C4-2B (cell line): ENCODE measurements around the gene PNRC1.
"Not testable (repeated sequence)": the region's sequence is repeated elsewhere in the genome, so short reads cannot be mapped to it uniquely, and the experiment has no call there.

ENCODE experiments used
- H3K27ac ChIP-seq: fragments of 450-650 bp; 2 replicates; pipeline ENCODE4 v1.5.1; 2017
- ZFX ChIP-seq: fragments of 450-650 bp; IDR thresholded peaks from 2 replicates; pipeline ENCODE4 v1.6.1; 2017
- TF ChIP-seq, protein P1 (sequence below): fragments of 450-650 bp; conservative IDR thresholded peaks from 2 replicates; pipeline ENCODE4 v1.5.1; 2017; ENCODE audit warnings: mild to moderate bottlenecking

The PNRC1 gene

DNA sequence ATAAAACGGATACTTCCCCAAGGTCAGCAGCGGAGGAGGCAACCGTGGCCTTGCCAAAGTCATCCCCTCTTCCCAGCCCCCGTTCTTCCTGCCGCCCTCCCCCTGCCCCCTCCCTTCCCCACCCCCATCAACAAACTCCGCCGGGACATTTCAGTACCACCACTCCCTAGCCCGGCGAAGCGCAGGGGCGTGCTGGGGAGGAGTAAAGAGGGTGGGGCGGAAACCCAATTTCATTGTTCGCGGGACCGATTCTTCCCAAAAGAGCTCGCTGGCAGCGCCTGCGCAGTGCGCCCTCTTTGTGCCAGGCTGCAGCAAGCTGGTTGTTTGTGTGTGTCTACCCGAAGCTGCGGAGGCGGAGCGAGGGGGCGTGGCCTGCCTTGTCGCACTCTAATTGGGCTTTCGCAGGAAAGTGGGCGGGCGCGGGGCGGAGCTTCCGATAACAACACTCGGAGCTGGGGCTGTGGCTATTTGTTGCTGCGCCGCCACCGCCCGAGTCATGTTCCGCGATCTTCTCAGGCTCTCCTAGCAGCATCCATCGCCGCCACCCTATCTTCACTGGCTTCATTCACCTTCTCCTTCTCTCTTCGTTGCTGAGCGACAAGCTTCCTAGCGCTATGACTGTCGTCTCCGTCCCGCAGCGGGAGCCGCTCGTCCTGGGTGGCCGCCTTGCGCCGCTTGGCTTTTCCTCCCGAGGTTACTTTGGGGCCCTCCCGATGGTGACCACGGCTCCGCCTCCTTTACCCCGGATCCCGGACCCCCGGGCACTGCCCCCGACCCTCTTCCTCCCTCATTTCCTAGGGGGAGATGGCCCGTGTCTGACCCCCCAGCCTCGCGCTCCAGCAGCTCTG, at the start of gene PNRC1:
TSS of gene PNRC1 (plus strand) at position 471 of the 848 bp plus-strand sequence. CDS start at position 615, 144 bp downstream.
- TF ChIP-seq, protein P1, sequence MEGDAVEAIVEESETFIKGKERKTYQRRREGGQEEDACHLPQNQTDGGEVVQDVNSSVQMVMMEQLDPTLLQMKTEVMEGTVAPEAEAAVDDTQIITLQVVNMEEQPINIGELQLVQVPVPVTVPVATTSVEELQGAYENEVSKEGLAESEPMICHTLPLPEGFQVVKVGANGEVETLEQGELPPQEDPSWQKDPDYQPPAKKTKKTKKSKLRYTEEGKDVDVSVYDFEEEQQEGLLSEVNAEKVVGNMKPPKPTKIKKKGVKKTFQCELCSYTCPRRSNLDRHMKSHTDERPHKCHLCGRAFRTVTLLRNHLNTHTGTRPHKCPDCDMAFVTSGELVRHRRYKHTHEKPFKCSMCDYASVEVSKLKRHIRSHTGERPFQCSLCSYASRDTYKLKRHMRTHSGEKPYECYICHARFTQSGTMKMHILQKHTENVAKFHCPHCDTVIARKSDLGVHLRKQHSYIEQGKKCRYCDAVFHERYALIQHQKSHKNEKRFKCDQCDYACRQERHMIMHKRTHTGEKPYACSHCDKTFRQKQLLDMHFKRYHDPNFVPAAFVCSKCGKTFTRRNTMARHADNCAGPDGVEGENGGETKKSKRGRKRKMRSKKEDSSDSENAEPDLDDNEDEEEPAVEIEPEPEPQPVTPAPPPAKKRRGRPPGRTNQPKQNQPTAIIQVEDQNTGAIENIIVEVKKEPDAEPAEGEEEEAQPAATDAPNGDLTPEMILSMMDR = no peak
- no peak for TF ChIP-seq ZFX
- H3K27ac ChIP-seq = peak within 1 kb of the TSS; percentile 85

DNA sequence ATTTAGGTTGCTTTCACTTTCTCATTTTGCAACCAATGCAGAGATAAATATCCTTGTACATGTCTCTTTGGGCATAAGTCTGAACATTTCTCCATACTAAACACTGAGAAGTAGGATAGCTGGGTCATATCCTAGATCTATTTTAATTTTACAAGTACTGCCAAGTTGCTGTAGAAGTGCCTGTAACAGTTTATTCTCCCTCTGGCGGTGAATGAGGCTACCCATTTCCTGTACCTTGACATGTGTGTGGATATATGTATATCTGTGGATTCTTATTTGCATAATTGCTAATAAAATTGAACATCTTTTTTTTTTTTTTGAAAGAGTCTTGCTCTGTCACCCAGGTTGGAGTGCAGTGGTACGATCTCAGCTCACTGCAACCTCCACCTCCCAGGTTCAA, 48.0 kb upstream of the PNRC1 start:
- H3K27ac ChIP-seq = no peak overlapping the region
- TF ChIP-seq, protein P1 = no peak
- no peak for TF ChIP-seq ZFX

DNA sequence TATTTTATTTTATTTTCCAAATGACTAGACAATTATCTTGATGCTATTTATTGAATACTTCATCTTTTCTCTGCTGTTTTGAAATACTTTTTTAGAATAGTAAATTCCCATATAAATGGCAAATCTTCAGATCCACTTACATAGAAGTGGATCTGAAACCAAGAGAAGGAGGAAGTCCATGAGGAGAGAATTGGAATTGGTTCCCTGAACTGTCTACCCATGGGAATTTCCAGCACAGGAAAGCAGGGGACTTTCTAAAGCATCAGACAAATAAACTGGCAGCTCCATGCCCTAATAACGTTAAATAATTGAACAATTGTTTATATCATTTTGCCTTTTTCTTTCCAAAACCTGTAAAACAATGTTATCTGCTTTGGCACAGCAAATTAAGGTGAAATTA, 47.1 kb upstream of the PNRC1 start:
- TF ChIP-seq, protein P1 = no peak
- no peak for TF ChIP-seq ZFX
- no peak overlapping the region for H3K27ac ChIP-seq

DNA sequence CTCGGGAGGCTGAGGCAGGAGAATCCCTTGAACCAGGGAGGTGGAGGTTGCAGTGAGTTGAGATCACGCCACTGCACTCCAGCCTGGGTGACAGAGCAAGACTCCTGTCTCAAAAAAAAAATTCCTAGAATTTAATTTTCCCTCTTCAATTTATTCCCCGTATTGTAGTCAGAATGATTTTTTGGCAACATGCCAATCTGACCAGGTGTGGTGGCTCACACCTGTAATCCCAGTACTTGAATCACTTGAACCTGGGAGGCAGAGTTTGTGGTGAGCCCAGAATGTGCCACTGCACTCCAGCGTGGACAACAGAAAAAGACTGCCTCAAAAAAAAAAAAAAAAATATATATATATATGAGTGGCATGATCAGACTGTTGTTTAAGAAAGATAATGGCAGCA, 46.4 kb upstream of the PNRC1 start:
- not testable (repeated sequence) for H3K27ac ChIP-seq

DNA sequence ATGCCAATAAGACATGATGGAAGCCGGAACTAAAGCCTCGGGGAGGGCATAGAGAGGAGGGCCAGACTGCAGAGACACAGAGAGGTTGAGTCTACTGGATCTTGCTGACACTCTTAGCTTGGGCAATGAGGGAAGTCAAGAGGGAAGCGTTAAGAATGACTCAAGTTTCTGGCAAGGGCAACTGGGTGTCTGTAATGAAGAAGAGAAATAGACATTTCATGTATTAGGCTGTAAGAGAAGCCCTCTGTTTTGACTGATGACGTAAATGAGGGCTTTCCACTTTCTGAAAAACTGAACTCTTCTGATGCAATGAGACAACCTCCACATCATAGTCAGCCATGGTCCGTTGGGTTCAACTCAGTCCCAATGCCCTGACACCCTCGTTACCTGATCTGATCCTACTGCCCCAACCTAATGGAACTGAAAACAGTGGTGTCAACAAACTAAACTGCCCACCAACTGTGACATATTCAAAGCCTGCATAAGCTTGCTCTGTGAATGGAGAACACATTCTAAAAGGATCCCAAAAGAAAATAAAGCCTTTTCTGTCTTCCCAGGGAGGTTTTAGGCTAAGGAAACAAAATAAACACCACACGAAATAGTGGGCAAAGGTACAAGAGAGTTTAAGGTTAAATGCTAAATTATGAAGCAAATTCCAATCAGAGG, 45.8 kb upstream of the PNRC1 start:
- H3K27ac ChIP-seq = no peak overlapping the region
- TF ChIP-seq, protein P1 = no peak
- TF ChIP-seq ZFX = no peak

DNA sequence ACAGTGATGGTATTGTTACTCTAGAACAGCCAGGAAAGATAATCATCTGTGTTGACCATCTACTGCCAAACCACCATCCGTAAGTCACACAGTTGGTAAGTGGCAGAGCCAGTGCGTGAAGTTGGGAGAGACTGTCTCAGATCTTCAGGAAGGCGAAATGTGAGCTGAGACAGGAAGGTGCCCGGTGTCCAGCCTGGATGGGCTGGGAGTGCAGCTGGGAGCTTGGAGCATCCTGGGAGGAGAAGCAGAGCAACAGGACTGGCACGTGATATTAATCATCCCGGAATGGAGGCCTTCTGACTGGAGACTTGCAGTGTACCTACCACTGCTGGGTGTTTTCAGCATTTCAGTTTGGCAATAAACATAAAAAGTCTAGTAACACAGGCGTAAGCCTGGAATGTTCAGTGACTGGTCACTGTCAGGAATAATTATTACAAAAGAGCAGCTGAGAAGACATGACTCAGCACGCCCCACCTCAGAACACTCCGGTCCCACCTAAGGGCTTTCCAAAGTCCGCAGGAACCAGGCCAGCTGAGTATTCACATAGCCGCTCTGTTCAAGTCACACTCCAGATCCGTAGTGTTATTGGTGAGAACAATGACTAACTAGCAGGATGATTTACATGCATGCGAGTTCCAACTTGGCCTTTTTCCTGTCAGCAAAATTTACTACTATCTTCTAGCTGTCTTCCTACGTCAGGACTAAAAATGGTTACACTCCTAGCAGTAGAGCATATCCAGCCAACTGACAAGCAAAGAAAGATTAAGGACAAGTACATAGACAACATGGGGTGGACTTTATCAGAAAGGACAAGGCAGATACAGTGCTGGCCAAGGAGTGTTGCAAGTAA, 45.1 kb upstream of the PNRC1 start:
- H3K27ac ChIP-seq = no peak overlapping the region
- TF ChIP-seq, protein P1 = no peak
- TF ChIP-seq ZFX = no peak

DNA sequence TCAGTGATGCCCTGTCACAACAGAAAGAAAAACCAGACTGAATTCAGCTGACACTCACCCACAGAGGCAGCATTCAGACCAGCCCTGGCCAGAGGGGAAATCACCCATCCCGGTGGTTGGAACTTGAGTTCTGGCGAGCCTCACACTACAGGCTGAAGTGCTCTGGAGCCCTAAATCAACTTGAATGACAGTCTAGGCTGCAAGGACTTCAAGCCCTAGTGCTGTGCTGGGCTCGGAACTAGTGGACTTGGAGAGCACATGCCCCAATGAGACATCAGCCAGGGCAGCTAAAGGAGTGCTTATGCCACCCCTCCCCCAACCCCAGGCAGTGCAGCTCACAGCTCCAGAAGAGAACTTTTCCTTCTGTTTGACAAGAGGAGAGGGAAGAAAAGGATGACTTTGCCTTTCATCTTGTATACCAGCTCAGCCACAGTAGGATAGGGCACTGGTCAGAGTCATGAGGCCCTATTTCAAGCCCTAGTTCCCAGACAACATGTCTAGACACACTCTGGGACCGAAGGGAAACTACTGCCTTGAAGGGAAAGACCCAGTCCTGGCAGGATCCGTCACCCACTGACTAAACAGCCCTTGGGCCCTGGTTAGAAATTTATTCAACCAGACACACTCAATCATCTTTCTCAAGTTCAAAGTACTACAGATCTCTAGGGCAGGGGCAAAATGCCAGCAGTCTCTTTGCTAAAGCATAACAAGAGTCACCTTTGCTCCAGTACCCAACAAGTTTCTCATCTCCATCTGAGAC, 43.2 kb upstream of the PNRC1 start:
- TF ChIP-seq ZFX = no peak
- TF ChIP-seq, protein P1 = no peak
- H3K27ac ChIP-seq = no peak overlapping the region

DNA sequence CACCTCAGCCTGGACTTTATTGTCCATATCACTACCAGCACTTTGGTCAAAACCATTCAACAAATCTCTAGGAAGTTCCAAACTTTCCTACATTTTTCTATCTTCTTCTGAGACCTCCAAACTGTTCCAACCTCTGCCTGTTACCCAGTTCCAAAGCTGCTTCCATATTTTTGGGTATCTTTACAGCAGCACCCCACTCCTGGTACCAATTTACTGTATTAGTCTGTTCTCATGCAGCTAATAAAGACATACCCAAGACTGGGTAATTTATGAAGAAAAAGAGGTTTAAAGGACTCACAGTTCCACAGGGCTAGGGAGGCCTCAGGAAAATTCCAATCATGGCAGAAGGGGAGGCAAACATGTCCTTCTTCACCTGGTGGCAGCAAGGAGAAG, 42.7 kb upstream of the PNRC1 start:
- H3K27ac ChIP-seq = not testable (repeated sequence)
